ENCODE measurements around the gene TIE1.

- TF ChIP-seq POLR2AphosphoS5 (IDR thresholded peaks at IDR 0.05; ENCODE audit: low read depth, low read length) = no peak
- TF ChIP-seq SIN3A (IDR thresholded peaks at IDR 0.05; ENCODE audit: borderline replicate concordance, insufficient read depth, low read length) = no peak
- TF ChIP-seq TAF1 (IDR thresholded peaks at IDR 0.05; ENCODE audit: borderline replicate concordance, insufficient read depth, low read length) = no peak
- TF ChIP-seq REST (IDR thresholded peaks at IDR 0.05; ENCODE audit: insufficient read depth in 1 of 2, low read depth in 2 of 2, low read length in 2 of 2) = no peak
Measured at GRCh38 chr1:43272576-43273571, 27.9 kb upstream of the TIE1 start.

Measured in PFSK-1 (cell line).